Stimulated activated CD4-positive, alpha-beta T cell treated with anti-CD3 and anti-CD28 coated beads, Interleukin-1b, Interleukin-23, amount 100 ng/mL, for 48 hours (primary cell): ENCODE data around the gene HDAC4.
A peak's percentile ranks its signal among the peaks of the same experiment; 100 is the strongest.

ENCODE experiments used
- DNase-seq: peaks from one replicate; pipeline ENCODE4 v3.0.0-alpha.2; 2020

HDAC4 gene

DNA sequence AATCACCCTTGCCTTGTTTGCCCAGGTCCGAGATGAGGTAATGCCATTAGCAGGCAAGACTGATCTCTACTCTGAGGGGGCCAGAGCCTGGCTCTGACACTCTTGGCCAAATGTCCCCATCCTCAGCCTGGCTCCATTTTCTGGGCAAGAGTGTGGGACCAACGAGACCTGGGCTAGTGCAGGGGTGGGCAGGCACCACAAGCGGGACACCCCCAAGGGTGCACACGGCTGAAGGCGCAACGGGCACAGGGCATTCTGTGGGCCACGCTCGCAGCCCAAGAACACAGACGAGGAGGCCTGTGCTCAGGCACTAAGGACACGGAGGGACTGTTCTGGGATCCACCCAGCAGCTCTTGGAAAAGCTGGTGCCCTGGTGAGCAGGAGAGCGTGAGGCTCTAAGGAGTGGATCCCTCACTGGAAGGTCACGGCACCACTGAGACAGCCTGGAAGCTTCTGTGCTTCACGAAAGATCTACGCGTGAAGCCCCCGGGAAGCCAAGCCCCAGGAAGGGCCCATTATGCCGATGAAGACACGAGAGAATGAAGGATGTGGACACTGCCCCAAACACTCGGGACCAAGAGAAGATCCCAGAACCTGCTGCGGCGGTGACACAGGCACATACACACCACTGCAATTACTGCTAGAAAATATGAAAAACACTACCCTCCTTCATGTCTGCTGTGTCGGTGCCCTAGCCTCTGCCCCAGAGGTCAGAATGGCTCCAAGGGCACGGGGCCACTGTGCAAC is 138.2 kb downstream of the HDAC4 start:
- no peak for DNase-seq

- DNase-seq, result no peak
Observed at GRCh38 chr2:239261796-239262483, 138.9 kb downstream of the HDAC4 start.

- no peak for DNase-seq
Observed at GRCh38 chr2:239261356-239261755, 139.5 kb downstream of the HDAC4 start.

- DNase-seq, result no peak
Observed at GRCh38 chr2:239260546-239261327, 140.1 kb downstream of the HDAC4 start.

DNA sequence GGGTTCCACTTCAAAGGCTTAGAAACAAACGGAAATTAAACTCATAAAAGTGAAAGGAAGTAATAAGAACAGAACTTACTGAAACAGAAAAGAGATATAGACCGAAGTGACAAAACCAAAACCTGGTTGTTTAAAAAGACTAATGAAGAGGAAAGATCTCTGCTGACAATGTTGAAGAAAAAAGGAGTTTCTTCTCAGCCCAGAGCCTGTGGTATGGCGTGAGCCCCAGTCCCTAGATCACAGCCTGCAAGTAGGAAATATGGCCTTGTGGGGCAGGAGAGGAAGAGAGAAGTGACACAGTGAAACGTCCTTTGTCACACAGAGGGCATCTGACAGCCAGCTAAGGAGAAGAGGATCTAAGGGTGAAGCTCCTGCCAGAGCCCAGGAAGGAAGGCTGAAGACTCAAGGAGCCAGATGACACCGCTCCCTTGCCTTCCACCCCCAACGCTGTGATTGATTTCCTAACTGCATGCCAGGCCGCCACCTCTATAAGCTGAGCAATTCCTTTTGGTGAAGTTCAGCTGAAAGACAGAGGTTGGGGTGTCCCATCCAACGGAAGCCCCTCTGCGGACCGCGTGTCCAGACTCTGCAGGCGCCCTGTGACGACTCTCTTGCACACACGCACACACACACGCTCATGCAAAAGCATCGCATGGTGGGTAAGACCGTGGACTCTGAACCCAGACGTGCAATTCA is 141.1 kb downstream of the HDAC4 start:
- DNase-seq, result peak; percentile 37

DNA sequence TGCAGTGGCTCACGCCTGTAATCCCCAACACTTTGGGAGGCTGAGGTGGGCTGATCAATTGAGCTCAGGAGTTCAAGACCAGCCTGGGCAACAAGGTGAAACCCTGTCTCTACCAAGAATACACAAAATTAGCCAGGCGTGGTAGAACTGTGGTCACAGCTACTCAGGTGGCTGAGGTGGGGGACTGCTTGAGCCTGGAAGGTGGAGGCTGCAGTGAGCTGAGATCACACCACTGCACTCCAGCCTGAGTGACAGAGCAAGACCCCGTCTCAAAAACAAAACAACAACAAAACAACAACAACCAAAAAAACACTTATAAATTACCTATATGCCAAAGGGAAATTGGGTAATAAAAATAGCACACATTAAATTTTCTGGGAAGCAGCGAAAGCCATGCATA is 141.6 kb downstream of the HDAC4 start:
- DNase-seq, result no peak

GRCh38 chr2:239258248-239258647 is 142.6 kb downstream of the HDAC4 start:
- no peak for DNase-seq

DNA sequence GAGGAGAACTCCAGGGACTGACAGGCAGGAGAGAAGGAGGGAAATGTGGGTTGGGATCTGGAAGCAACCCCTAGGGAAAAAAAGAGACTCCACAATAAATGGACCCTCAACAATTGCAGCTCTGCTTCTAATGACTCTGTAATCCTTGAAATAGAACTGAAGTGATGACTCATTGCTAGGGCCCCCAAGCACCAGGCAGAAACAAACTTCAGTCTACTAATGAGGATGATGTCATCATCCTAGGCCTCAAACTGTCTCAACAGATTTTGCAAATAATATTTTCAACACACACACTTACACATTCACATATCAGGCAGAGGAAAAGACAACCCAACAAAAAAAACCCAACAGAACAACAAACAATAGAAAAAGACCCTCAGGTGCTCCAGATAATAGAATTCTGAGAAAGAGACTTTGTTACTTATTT is 143.3 kb downstream of the HDAC4 start:
- DNase-seq, result no peak

- DNase-seq, result no peak
Observed at GRCh38 chr2:239256350-239256743, 144.5 kb downstream of the HDAC4 start.

DNA sequence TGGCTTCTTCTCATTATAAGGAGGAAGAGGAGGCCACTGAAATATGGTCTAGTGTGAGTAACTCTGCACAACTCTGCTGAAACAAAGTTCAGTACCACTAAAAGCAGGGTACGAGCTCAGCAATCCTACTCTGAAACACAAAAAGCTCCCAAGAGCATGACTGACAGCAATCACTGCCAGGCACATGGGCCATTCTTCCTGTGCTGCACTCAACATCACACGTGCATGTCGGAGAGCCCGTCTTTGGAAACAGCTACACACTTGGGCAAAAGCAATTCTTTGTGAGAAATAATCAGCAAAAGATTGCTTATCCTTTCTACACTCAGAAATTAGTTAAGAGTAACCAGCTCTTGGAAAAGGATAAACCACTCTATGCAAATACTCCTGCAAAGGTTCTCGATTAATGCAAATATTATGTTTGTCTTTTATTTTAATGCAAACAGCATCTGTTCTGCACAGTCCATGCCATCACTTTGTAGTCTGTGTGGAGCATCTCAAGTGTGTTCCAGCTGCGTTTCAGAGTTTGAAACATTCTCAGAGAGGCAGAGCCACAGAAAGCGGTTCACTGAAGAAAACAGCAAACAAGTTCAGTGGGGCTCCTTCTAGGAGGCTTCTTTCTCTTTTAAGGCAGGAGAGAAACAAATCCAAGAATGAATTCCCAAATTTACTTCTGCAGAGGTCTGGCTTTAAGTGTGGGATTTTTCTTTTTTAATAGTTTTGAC is 145.0 kb downstream of the HDAC4 start:
- no peak for DNase-seq

DNA sequence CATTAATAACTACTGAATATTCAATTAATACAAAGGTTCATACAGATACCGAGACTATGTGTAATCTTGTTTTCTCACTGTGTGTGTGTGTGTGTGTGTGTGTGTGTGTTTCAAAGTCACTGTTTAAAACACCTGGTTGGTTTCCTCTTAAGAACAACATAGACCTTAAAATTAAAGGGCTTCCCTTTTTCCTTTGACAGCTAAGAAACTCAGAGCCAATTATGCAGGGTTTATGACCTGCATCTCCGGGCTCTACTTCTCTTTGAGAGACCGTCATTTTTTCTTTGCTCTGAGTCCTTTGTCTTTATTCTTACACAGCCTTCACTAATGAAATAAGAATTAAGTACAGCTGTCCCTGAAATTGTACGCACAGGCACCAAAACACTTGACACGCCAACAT is 145.6 kb downstream of the HDAC4 start:
- DNase-seq, result no peak

GRCh38 chr2:239253701-239254436 is 147.0 kb downstream of the HDAC4 start:
- no peak for DNase-seq

GRCh38 chr2:239253264-239253663 is 147.6 kb downstream of the HDAC4 start:
- DNase-seq, result no peak

DNA sequence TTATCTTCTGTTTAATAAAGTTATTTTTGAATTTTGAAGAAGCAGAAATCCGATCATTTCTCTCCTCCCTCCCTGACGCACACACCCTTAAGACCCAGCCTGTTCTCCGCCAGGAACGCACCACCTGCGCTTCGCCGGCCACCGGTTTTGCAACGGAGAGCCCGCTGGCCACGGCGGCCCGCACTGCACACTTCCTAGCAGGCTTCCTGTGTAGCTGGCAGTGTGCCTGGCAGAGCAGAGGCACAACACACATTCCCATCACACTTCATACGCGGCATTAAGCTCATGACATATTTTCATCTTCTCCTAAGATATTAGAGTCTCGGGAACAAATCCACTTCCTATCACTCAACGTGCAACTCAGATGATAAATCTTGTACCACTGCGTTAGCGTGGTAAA is 148.0 kb downstream of the HDAC4 start:
- DNase-seq, result no peak

DNA sequence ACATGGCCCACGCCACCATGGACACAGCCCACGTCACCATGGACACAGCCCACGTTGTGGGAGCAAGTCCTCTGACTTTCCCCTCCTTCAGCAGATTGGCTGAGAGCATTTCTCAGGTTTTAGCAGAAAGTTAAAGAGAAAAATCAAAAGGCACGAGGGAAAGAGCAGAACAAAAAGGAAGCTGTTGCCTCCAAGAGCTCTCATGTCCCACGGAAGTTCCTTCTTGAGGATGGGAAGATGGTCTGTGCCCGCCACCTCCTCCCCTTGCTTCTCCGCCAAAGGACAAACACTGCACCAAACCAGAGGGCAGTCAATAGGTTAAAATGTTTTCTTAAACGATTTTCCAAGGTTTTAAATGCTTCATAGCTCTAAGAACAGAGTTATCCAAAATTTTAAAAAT is 148.4 kb downstream of the HDAC4 start:
- DNase-seq, result no peak

DNA sequence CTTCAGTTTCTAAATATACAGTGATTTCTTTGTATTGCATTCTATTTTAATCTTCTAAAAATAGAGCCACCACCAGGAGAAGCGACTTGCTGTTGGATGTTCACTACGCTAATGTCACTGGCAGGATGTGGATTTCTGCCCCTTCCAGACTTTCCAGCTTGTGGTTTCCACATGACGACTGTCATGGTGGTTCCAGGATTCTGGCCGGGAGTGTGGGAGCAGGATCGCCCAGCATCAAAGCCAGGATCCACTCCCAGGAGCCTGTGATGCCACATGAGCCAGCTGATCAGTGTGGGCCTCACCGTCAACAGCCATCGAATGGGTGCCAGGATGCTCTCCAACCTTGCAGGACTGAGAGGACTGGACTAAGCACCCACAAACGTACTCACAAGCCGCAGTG is 148.8 kb downstream of the HDAC4 start:
- no peak for DNase-seq

DNA sequence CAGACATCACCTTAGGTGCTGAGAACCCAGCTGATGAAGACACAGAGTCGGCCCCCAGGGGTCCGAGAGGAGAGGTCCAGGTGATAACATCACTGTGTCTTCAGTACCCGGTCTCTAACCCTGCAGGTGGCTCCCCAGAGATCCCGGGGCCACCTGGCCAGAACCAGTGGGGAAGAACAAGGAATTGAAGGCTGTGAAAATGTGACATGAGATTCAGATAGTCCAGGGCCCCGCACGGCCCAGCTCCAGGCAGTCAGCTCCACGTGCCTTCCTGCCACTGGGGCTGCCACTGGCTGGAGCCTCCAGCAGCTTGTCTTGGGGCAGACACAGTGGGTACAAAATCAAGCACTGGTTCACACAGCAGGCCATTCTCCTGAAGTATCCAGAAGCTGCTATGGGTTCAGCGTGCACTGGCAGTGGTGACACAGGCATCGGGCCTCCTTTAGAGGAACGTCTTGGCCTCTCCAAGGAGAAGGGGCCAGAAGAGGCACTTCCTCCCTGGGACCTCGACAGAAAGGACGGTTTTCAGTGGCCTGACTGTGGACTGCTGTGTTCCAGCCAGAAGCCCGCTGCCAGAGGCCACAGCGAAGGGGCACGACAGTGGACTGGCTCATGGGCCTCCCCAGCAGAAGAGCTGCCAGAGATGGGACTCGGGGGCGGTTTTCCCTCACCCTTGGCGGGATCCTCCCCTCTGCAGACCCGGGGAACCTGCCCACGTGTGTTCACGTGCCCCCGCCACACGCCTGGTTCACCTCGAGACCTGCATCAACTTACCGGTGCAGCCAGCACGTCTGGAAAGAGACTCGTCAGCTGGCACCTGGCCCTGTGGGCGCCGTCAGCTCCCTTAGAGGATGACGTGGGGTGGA is 150.4 kb downstream of the HDAC4 start:
- DNase-seq, result no peak

DNA sequence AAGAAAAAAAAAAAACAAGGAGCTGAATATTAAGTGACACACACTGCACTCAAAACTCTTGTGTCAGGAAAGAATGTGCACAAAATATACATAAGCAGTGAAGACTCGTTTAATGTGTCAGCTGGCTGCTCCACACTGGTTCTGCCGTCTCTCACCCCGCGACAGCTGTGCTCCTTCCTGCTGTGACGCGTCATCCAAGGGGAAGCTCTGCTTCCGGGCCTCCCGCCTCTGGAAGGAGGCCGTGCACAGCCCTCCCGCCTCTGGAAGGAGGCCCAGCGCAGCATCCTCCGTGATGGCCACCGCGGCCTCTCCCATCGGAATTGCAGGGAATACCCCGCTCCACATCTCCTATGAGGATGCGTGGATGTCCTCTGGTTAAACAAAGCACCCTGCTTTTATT is 151.0 kb downstream of the HDAC4 start:
- DNase-seq, result no peak

DNA sequence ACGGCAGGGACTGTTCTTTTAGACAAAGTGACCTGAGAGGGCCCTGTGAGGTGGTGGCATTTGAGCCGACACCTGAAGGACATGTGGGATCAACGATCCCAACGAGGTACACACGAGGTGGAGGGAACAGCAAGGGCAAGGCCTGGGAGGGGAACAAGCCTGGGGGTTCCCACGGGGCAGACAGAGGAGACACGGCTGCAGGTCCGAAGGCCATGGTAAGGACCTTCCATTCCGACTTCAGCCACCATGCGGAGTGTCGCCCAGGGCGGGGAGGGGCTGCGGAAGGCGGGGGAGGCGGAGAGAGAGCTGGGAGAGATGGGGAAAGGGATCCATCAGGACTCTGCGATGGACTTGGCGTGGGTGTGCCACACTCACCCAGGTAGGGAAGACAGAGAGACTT is 151.8 kb downstream of the HDAC4 start:
- DNase-seq, result no peak

GRCh38 chr2:239247401-239248245 is 153.2 kb downstream of the HDAC4 start:
- DNase-seq, result peak; percentile 45
